ENCODE data around the gene KCNQ4. TPM values are rescaled to one million over a fixed set of nuclear protein-coding genes. Genes with fewer than 3 reads are reported as not detected.

The KCNQ4 gene
- total and polyA plus RNA-seq, 2 of the 13 experiments (the other 11 are each of a cell fraction or from before 2014, with no cell fraction given): 0.02 to 0.09 TPM

GRCh38 chr1:40806731-40807695 is 23.4 kb downstream of the KCNQ4 start:
- H2AFZ ChIP-seq (ENCODE audit: low read length): no peak overlapping the region
- no peaks in the 10 kb centered on the region for H4K20me1 ChIP-seq (ENCODE audit: insufficient read depth, low read length)
- POLR2A ChIA-PET: no interaction called here
- no peaks in the 10 kb centered on the region for H3K36me3 ChIP-seq (replicated peaks in 1 of 2; ENCODE audit: control insufficient read depth in 1 of 2, insufficient read depth in 2 of 2, low read length in 2 of 2)
- peaks cover 0 to 36% of the 10 kb centered on the region in 2 experiments; a peak in 3 of 5 replicates for H3K27me3 ChIP-seq (ENCODE audit: control insufficient read depth in 1 of 2, insufficient read depth in 2 of 2, low read length in 2 of 2)
- peaks cover 2% of the 10 kb centered on the region for H3K4me1 ChIP-seq (ENCODE audit: insufficient read depth, low read length)
- no peak overlapping the region; the same call in 1 of the 2 replicates for H3K4me2 ChIP-seq (ENCODE audit: low read depth, low read length)
- no peak for FAIRE-seq
- H3K79me2 ChIP-seq (ENCODE audit: insufficient read depth, low read length): no peaks in the 10 kb centered on the region
- 29% methylated on average over 15 of the region's 20 CpGs for WGBS (ENCODE audit: low lambda C conversion rate)
- H3K27ac ChIP-seq (ENCODE audit: extremely low read length, insufficient read depth, low read length): no peak overlapping the region
- CTCF ChIA-PET (ENCODE audit: low intra/inter-chr PET ratio, low total read pairs): no interaction called here
- ATAC-seq: no peak
- H3K9ac ChIP-seq (ENCODE audit: insufficient read depth, low read depth, low read length): no peak overlapping the region
- no peaks in the 10 kb centered on the region for H3K9me3 ChIP-seq (ENCODE audit: low read length)
- in situ Hi-C loops (cut with HindIII; ENCODE audit: extremely low pct_ligation_motif_present, low pct_unique_long_range_greater_than_20kb) (no loop called here), intact Hi-C loops (cut with micrococcal nuclease; ENCODE audit: unreplicated experiment) (no loop called here)
- BruUV-seq (replicated peaks): no TSS peak
- DNase-seq (ENCODE audit: low spot score): no peak
- TF ChIP-seq ZNF644 (CRISPR knock-in tag; IDR thresholded peaks at IDR 0.05; ENCODE audit: low read depth) (no peak), ZNF460 (CRISPR knock-in tag; IDR thresholded peaks at IDR 0.05; ENCODE audit: borderline replicate concordance) (no peak), CHCHD3 (CRISPR knock-in tag; IDR thresholded peaks at IDR 0.05) (no peak), ZNF589 (CRISPR knock-in tag; conservative IDR thresholded peaks at IDR 0.05) (no peak), ZNF275 (CRISPR knock-in tag; IDR thresholded peaks at IDR 0.05; ENCODE audit: borderline replicate concordance) (no peak), ZNF557 (CRISPR knock-in tag; IDR thresholded peaks at IDR 0.05) (no peak), RBAK (CRISPR knock-in tag; IDR thresholded peaks at IDR 0.05) (no peak), PLSCR1 (CRISPR knock-in tag; IDR thresholded peaks at IDR 0.05; ENCODE audit: borderline replicate concordance) (no peak), MIXL1 (CRISPR knock-in tag; IDR thresholded peaks at IDR 0.05) (no peak), ZSCAN21 (CRISPR knock-in tag; IDR thresholded peaks at IDR 0.05; ENCODE audit: borderline replicate concordance) (no peak), ZNF317 (CRISPR knock-in tag; IDR thresholded peaks at IDR 0.05) (no peak), SRSF1 (optimal IDR thresholded peaks at IDR 0.05; ENCODE audit: low read depth, low read length) (no peak), ZC3H4 (CRISPR knock-in tag; IDR thresholded peaks at IDR 0.05; ENCODE audit: borderline replicate concordance) (no peak), ZNF615 (CRISPR knock-in tag; IDR thresholded peaks at IDR 0.05; ENCODE audit: borderline replicate concordance) (no peak), NKX3-1 (CRISPR knock-in tag; IDR thresholded peaks at IDR 0.05) (no peak)
- no peak overlapping the region for H3K4me3 ChIP-seq (replicated peaks in 1 of 3; ENCODE audit: insufficient read depth in 1 of 3, low read depth in 2 of 3, low read length in 3 of 3)

Data from HepG2 (cell line).